Muscle of arm (tissue), 12 donors: ENCODE results near the gene SCYGR2. TPM values are rescaled to one million over a fixed set of nuclear protein-coding genes. Genes with fewer than 3 reads are reported as not detected.

ENCODE experiments used
- polyA plus RNA-seq, 12 donors: library from polyadenylated mRNA; unstranded; fragments of 120-200 nt; gene quantifications; one replicate each; pipeline ENCODE4 v1.2.1, GENCODE V29; 2013; ENCODE audit not compliant: insufficient read length in 12 of 12

Gene SCYGR2
- polyA plus RNA-seq, 12 donors: not detected

Other genes with a start within 250 kb of the SCYGR2 start
- gene TM4SF20, start 219.6 kb upstream of the SCYGR2 start, polyA plus RNA-seq: 10 to 100 TPM in 1 of 12 donors, under 1 TPM in 2, not detected in 9; 0.07 to 30.8 (median 0.11) TPM
- gene SCYGR1, start 210.9 kb upstream of the SCYGR2 start, polyA plus RNA-seq: not detected
- gene AGFG1, start 126.7 kb upstream of the SCYGR2 start, polyA plus RNA-seq: 10 to 100 TPM in 11 of 12 donors, not detected in 1; 32.9 to 62.8 (median 52.1) TPM
- gene SCYGR3, start 15.9 kb downstream of the SCYGR2 start, polyA plus RNA-seq: not detected
- gene SCYGR4, start 18.6 kb downstream of the SCYGR2 start, polyA plus RNA-seq: not detected
- gene SCYGR5, start 67.9 kb downstream of the SCYGR2 start, polyA plus RNA-seq: not detected
- 10 to 100 TPM in 1 of 12 donors, 1 to 10 TPM in 2, under 1 TPM in 8, not detected in 1; 0.41 to 34.2 (median 0.82) TPM for gene SLC19A3, start 119.1 kb downstream of the SCYGR2 start, polyA plus RNA-seq
- gene SCYGR6, start 125.9 kb downstream of the SCYGR2 start, polyA plus RNA-seq: not detected
- not detected for gene SCYGR7, start 129.4 kb downstream of the SCYGR2 start, polyA plus RNA-seq
- gene SCYGR8, start 147.0 kb downstream of the SCYGR2 start, polyA plus RNA-seq: not detected
- 1 to 10 TPM in 7 of 12 donors, under 1 TPM in 3, not detected in 2; 0.30 to 5.3 (median 1.4) TPM for gene CCL20, start 214.9 kb downstream of the SCYGR2 start, polyA plus RNA-seq